PC-3 (cell line): Measurements from ENCODE around the gene PTPN21.

Source experiments
- EZH2phosphoT487 ChIP-seq: fragments of 300-600 bp; sonication (generic); IDR thresholded peaks from 2 replicates; pipeline ENCODE4 v1.6.1; 2018; ENCODE audit warnings: mild to moderate bottlenecking, antibody characterized with exemption, low read length, borderline replicate concordance
- TF ChIP-seq, protein P1 (sequence below): fragments of 300-600 bp; sonication (generic); conservative IDR thresholded peaks from 2 replicates; pipeline ENCODE4 v1.5.1; 2017; ENCODE audit warnings: antibody characterized with exemption, low read depth, mild to moderate bottlenecking, low read length

DNA sequence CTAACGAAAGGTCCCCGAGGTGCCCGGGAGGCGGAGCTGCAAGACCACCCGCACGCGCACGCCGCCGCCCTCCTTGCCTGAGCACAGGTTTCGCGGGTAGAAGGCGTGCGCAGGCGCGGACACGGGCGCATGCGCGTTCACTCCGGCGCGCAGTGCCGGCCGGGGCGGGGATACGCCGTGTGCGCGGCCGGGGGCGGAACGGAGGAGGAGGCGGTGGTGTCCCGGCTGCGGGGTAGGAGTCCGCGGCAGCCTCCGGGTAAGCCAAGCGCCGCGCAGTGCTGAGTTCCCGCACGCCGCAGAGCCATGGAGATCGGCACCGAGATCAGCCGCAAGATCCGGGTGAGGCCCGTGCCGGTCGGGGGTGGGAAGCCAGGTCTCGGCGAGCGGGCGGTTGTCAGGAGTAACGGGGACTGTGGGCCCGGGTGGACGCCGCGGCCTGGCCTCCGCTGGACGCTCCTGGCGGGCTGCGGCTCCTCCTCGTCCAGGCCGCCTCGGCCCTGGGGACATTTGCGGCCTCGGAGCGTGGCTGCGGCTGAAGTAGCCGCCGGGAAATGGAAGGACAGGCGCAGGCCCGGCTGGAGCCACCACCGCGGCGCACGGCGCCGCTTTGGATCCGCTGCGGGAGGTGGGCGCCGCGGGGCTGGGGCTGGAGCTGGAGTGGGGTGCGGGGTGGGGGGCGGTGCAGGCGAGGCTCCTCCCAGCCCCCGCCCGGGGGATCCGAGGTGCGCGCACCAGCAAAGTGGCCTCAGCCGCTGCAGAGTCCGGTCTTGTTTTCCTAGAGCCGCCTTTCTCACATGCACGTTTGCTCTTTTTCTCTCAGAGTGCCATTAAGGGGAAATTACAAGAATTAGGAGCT, 8.3 kb upstream of the PTPN21 start, which contains the start of gene ZC3H14:
- TF ChIP-seq, protein P1, sequence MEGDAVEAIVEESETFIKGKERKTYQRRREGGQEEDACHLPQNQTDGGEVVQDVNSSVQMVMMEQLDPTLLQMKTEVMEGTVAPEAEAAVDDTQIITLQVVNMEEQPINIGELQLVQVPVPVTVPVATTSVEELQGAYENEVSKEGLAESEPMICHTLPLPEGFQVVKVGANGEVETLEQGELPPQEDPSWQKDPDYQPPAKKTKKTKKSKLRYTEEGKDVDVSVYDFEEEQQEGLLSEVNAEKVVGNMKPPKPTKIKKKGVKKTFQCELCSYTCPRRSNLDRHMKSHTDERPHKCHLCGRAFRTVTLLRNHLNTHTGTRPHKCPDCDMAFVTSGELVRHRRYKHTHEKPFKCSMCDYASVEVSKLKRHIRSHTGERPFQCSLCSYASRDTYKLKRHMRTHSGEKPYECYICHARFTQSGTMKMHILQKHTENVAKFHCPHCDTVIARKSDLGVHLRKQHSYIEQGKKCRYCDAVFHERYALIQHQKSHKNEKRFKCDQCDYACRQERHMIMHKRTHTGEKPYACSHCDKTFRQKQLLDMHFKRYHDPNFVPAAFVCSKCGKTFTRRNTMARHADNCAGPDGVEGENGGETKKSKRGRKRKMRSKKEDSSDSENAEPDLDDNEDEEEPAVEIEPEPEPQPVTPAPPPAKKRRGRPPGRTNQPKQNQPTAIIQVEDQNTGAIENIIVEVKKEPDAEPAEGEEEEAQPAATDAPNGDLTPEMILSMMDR, result no peak
- no peak for TF ChIP-seq EZH2phosphoT487
